Neural progenitor cell (in vitro differentiated cells): ENCODE measurements around the gene GAMT. TPM values are rescaled to one million over a fixed set of nuclear protein-coding genes. Genes with fewer than 3 reads are reported as not detected.

Experiments
- DNase-seq: peaks from one replicate; pipeline ENCODE4 v3.0.0-alpha.2; 2016; ENCODE audit warnings: low spot score
- H2AFZ ChIP-seq: fragments of 200-600 bp; sonication (generic); replicated peaks from 2 replicates; pipeline ENCODE4 v1.6.1; 2016; ENCODE audit warnings: antibody characterized with exemption
- H3F3A ChIP-seq: fragments of 200-600 bp; sonication (generic); 2 replicates; pipeline ENCODE4 v1.6.1; 2016; ENCODE audit warnings: antibody characterized with exemption, low read depth
- H3K27ac ChIP-seq: fragments of 200-600 bp; sonication (generic); 2 replicates; pipeline ENCODE4 v1.5.1; 2016; ENCODE audit warnings: mild to moderate bottlenecking
- H3K27me3 ChIP-seq: fragments of 200-600 bp; sonication (generic); 2 replicates; pipeline ENCODE4 v1.6.1; 2016; ENCODE audit warnings: mild to moderate bottlenecking, moderate library complexity
- H3K36me3 ChIP-seq: fragments of 200-600 bp; sonication (generic); 2 replicates; pipeline ENCODE4 v1.5.1; 2016
- H3K4me1 ChIP-seq: fragments of 200-600 bp; sonication (generic); 2 replicates; pipeline ENCODE4 v1.6.1; 2016; ENCODE audit warnings: mixed run types
- H3K4me2 ChIP-seq: fragments of 200-600 bp; sonication (generic); 2 replicates; pipeline ENCODE4 v1.6.1; 2016
- H3K4me3 ChIP-seq: fragments of 200-600 bp; sonication (generic); 2 replicates; pipeline ENCODE4 v1.5.1; 2016
- H3K79me2 ChIP-seq: fragments of 200-600 bp; sonication (generic); 2 replicates; pipeline ENCODE4 v1.6.1; 2016; ENCODE audit warnings: low read depth
- H3K9ac ChIP-seq: fragments of 200-600 bp; sonication (generic); 2 replicates; pipeline ENCODE4 v1.6.1; 2016
- H3K9me3 ChIP-seq: fragments of 200-600 bp; sonication (generic); 2 replicates; pipeline ENCODE4 v1.5.1; 2016; ENCODE audit warnings: low read depth
- H4K20me1 ChIP-seq: fragments of 200-600 bp; sonication (generic); 2 replicates; pipeline ENCODE4 v1.6.1; 2016; ENCODE audit warnings: low read depth
- H3K27ac Mint-ChIP-seq: 3 replicates; pipeline ENCODE4 v1.8.0; 2021; ENCODE audit warnings: mixed read lengths
- H3K27me3 Mint-ChIP-seq: 2 replicates; pipeline ENCODE4 v1.8.0; 2022; ENCODE audit warnings: low read depth, mild to moderate bottlenecking, inconsistent platforms, moderate library complexity, mixed read lengths; ENCODE audit not compliant: insufficient read depth
- H3K36me3 Mint-ChIP-seq: 3 replicates; pipeline ENCODE4 v1.8.0; 2021; ENCODE audit warnings: mixed read lengths
- H3K4me1 Mint-ChIP-seq: 3 replicates; pipeline ENCODE4 v1.8.0; 2021; ENCODE audit warnings: mixed read lengths
- H3K4me3 Mint-ChIP-seq: 3 replicates; pipeline ENCODE4 v1.8.0; 2021; ENCODE audit warnings: mild to moderate bottlenecking, moderate library complexity, mixed read lengths
- H3K9me3 Mint-ChIP-seq: 3 replicates; pipeline ENCODE4 v1.8.0; 2020; ENCODE audit warnings: mixed read lengths
- EZH2 ChIP-seq: fragments of 200-600 bp; sonication (generic); IDR thresholded peaks from 2 replicates; pipeline ENCODE4 v1.6.1; 2017; ENCODE audit warnings: antibody characterized with exemption, mild to moderate bottlenecking, moderate library complexity
- EZH2phosphoT487 ChIP-seq: fragments of 200-600 bp; sonication (generic); IDR thresholded peaks from 2 replicates; pipeline ENCODE4 v1.6.1; 2017; ENCODE audit warnings: antibody characterized with exemption
- total RNA-seq: library from RNA; depleted of rRNA; stranded (reverse); fragments of >200 nt; gene quantifications from 2 replicates; pipeline ENCODE4 v1.2.3, GENCODE V29; 2015; ENCODE audit warnings: low replicate concordance
- TF ChIP-seq, protein P1 (sequence below): fragments of 200-600 bp; sonication (generic); IDR thresholded peaks from 2 replicates; pipeline ENCODE4 v1.5.1; 2017; ENCODE audit warnings: antibody characterized with exemption, mild to moderate bottlenecking

The GAMT gene
- total RNA-seq, 1 donor from 2014 or later = 13.8 TPM

DNA sequence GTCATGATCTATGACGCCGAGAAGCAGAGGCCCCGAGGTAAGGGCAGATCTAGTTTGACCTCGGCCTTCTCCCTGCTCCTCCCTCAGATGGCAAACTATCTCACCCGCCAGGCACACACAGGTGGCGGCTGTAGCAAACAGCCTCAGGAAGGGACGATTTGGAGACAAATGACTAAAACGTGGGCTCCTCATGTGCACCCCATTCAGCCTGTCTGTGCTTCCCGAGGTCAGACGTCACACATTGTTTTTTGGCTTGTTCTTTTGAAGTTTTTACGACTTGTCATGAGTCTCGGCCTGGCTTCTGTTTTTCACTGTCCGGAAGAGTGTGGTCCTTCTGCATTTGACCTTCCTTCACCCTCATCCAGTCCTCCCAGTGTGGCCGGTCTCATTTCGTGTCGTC lies 21.0 kb upstream of the GAMT start:
- Histone ChIP-seq H3F3A (peaks cover 8% of the 10 kb centered on the region), H3K27ac (no peak overlapping the region), H3K27me3 (no peaks in the 10 kb centered on the region), H3K4me1 (peaks cover 13% of the 10 kb centered on the region), H3K36me3 (no peaks in the 10 kb centered on the region), H3K9ac (no peak overlapping the region), H3K79me2 (peaks cover 84% of the 10 kb centered on the region), H2AFZ (no peak overlapping the region), H4K20me1 (peaks cover 93% of the 10 kb centered on the region), H3K9me3 (no peaks in the 10 kb centered on the region), H3K4me2 (no peak overlapping the region), H3K4me3 (no peak overlapping the region)
- H3K36me3 Mint-ChIP-seq = peaks cover 32% of the 10 kb centered on the region
- TF ChIP-seq, protein P1, sequence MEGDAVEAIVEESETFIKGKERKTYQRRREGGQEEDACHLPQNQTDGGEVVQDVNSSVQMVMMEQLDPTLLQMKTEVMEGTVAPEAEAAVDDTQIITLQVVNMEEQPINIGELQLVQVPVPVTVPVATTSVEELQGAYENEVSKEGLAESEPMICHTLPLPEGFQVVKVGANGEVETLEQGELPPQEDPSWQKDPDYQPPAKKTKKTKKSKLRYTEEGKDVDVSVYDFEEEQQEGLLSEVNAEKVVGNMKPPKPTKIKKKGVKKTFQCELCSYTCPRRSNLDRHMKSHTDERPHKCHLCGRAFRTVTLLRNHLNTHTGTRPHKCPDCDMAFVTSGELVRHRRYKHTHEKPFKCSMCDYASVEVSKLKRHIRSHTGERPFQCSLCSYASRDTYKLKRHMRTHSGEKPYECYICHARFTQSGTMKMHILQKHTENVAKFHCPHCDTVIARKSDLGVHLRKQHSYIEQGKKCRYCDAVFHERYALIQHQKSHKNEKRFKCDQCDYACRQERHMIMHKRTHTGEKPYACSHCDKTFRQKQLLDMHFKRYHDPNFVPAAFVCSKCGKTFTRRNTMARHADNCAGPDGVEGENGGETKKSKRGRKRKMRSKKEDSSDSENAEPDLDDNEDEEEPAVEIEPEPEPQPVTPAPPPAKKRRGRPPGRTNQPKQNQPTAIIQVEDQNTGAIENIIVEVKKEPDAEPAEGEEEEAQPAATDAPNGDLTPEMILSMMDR = no peak
- TF ChIP-seq EZH2phosphoT487 (no peak), EZH2 (no peak)
- no peak overlapping the region for H3K27ac Mint-ChIP-seq
- H3K4me1 Mint-ChIP-seq = peaks cover 54% of the 10 kb centered on the region
- H3K4me3 Mint-ChIP-seq = peak overlapping the region; percentile 38
- peaks cover 4% of the 10 kb centered on the region for H3K27me3 Mint-ChIP-seq
- DNase-seq = no peak
- no peaks in the 10 kb centered on the region for H3K9me3 Mint-ChIP-seq

DNA sequence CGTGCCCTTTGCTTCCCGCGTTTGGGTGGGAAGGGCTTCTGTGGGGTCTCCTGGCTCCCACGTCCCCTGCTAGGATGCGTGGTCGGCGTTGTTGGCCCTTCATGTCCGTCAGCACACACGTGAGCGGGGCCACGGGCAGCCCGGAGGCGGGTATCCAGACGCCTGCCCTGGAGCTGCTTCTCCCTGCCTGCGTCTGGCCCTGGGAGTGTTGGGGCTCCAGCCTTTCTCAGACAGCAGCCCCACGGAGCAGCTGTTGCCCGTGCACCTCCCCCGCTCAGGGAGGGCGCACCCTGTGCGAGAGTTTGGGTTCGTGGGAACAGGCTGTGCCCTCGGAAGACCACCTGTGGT lies 20.6 kb upstream of the GAMT start:
- H3K4me1 ChIP-seq = peaks cover 13% of the 10 kb centered on the region
- H3K4me3 ChIP-seq = no peak overlapping the region
- H4K20me1 ChIP-seq = peaks cover 93% of the 10 kb centered on the region
- DNase-seq = no peak
- H3K27ac Mint-ChIP-seq = no peak overlapping the region
- peaks cover 85% of the 10 kb centered on the region for H3K79me2 ChIP-seq
- peaks cover 8% of the 10 kb centered on the region for H3F3A ChIP-seq
- no peak overlapping the region for H2AFZ ChIP-seq
- no peak overlapping the region for H3K27ac ChIP-seq
- no peak for TF ChIP-seq EZH2
- TF ChIP-seq, protein P1 = no peak
- peaks cover 35% of the 10 kb centered on the region for H3K36me3 Mint-ChIP-seq
- no peaks in the 10 kb centered on the region for H3K9me3 Mint-ChIP-seq
- no peaks in the 10 kb centered on the region for H3K9me3 ChIP-seq
- H3K4me3 Mint-ChIP-seq = no peak overlapping the region
- H3K27me3 ChIP-seq = no peaks in the 10 kb centered on the region
- no peaks in the 10 kb centered on the region for H3K36me3 ChIP-seq
- no peak overlapping the region for H3K4me2 ChIP-seq
- H3K4me1 Mint-ChIP-seq = peaks cover 56% of the 10 kb centered on the region
- peaks cover 4% of the 10 kb centered on the region for H3K27me3 Mint-ChIP-seq
- no peak overlapping the region for H3K9ac ChIP-seq

DNA sequence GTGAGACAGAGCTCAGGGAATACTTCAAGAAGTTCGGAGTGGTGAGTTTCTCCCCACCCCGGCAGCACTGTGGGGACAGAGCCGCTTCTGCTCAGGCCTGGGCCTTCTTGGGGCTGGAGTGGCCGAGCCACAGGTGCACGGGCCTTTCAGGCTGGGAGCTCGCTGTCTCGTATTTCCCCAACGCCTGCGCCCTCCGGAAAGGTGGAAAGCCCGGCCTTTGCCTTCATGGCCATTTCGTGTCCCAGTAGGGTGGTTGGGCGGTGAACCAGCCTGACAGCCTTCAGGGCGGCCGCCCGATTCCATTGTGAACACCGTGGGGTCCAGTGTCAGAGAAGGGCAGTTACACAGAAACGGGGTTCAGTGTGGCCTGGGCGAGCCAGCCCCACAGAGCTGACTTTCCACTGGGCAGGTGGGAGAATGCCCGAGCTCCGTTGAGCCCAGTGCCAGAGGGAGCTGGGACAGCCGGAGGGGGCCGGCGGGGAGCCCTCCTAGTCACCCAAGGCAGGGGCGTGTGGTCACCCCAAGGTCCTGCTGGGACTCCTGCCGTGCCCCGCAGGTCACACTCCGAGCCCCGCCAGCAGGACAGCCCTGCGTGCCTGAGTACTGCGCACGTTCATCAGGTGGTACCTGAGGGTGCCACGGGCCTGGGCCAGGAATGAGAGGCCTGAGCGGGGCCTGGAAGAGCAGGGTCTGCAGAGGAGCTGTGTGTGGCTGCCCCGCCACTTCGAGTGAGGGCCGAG lies 20.0 kb upstream of the GAMT start:
- no peaks in the 10 kb centered on the region for H3K9me3 Mint-ChIP-seq
- Histone ChIP-seq H3K27me3 (no peaks in the 10 kb centered on the region), H3K4me3 (no peak overlapping the region), H3K36me3 (no peaks in the 10 kb centered on the region), H4K20me1 (peaks cover 93% of the 10 kb centered on the region), H3K4me1 (peaks cover 14% of the 10 kb centered on the region), H2AFZ (no peak overlapping the region), H3K79me2 (peaks cover 85% of the 10 kb centered on the region), H3F3A (peaks cover 8% of the 10 kb centered on the region), H3K27ac (no peak overlapping the region), H3K4me2 (no peak overlapping the region), H3K9ac (no peak overlapping the region), H3K9me3 (no peaks in the 10 kb centered on the region)
- TF ChIP-seq, protein P1 = no peak
- TF ChIP-seq EZH2 = no peak
- TF ChIP-seq EZH2phosphoT487 = no peak
- no peak overlapping the region for H3K27ac Mint-ChIP-seq
- no peak for DNase-seq
- H3K4me3 Mint-ChIP-seq = no peak overlapping the region
- H3K36me3 Mint-ChIP-seq = peaks cover 35% of the 10 kb centered on the region
- peaks cover 55% of the 10 kb centered on the region for H3K4me1 Mint-ChIP-seq
- H3K27me3 Mint-ChIP-seq = peaks cover 4% of the 10 kb centered on the region
